HEK293 (cell line): Measurements from ENCODE around the gene MSL2.

Experiments
- CTCF ChIA-PET: fragments of 350-600 bp; formaldehyde crosslinking; extraction: SDS; loops from one replicate; lab custom pipeline; 2021; ENCODE audit warnings: antibody characterized with exemption; lab: Yijun Ruan, JAX
- POLR2A ChIA-PET: fragments of 300-600 bp; formaldehyde crosslinking; extraction: SDS; loops from one replicate; lab custom pipeline; 2020; ENCODE audit warnings: antibody characterized with exemption, inconsistent platforms; lab: Yijun Ruan, JAX
- H3K27ac ChIP-seq: fragments of 200-500 bp; sonication (Bioruptor generic); 2 replicates; pipeline ENCODE4 v1.5.1; 2014; ENCODE audit warnings: low read depth, low read length, control low read depth, inconsistent platforms; ENCODE audit errors: extremely low read depth
- H3K36me3 ChIP-seq, 2 experiments: fragments of 200-500 bp in 1 of 2; sonication (Bioruptor generic) in 1 of 2; 1 replicate in 1 of 2; 2 replicates in 1 of 2; pipeline ENCODE4 v1.5.1; 2014 to 2017; ENCODE audit warnings: inconsistent platforms in 2 of 2, low read length in 2 of 2; ENCODE audit not compliant: control insufficient read depth in 2 of 2, insufficient read depth in 1 of 2
- H3K4me1 ChIP-seq: fragments of 200-500 bp; sonication (Bioruptor generic); 2 replicates; pipeline ENCODE4 v1.5.1; 2014; ENCODE audit warnings: mild to moderate bottlenecking, low read length, inconsistent platforms; ENCODE audit not compliant: control insufficient read depth, insufficient read depth
- H3K4me3 ChIP-seq: 2 replicates; pipeline ENCODE4 v1.5.1; 2011; ENCODE audit warnings: low read depth, mild to moderate bottlenecking, control low read depth, low read length, moderate library complexity
- H3K9me3 ChIP-seq: fragments of 200-500 bp; sonication (Bioruptor generic); 2 replicates; pipeline ENCODE4 v1.5.1; 2014; ENCODE audit warnings: low read depth, low read length, inconsistent platforms; ENCODE audit not compliant: control insufficient read depth, insufficient read depth
- ATF2 ChIP-seq: fragments of 450-650 bp; formaldehyde crosslinking; IDR thresholded peaks from 2 replicates; pipeline ENCODE4 v1.5.1; 2016; ENCODE audit warnings: missing biosample characterization, missing genetic modification characterization, low read depth
- FEZF1 ChIP-seq: fragments of 450-650 bp; formaldehyde crosslinking; IDR thresholded peaks from 2 replicates; pipeline ENCODE4 v1.5.1; 2016; ENCODE audit warnings: missing biosample characterization, missing genetic modification characterization
- MEIS1 ChIP-seq: sonication (generic); formaldehyde crosslinking; IDR thresholded peaks from 2 replicates; pipeline ENCODE4 v1.8.1; 2022; ENCODE audit warnings: missing genetic modification reagents, mild to moderate bottlenecking, borderline replicate concordance
- PRDM6 ChIP-seq: fragments of 450-650 bp; formaldehyde crosslinking; IDR thresholded peaks from 2 replicates; pipeline ENCODE4 v1.5.1; 2017; ENCODE audit warnings: missing biosample characterization, missing genetic modification characterization
- REST ChIP-seq: fragments of 450-650 bp; formaldehyde crosslinking; IDR thresholded peaks from 2 replicates; pipeline ENCODE4 v1.5.1; 2016; ENCODE audit warnings: missing biosample characterization, missing genetic modification characterization
- SALL2 ChIP-seq: fragments of 450-650 bp; formaldehyde crosslinking; IDR thresholded peaks from 2 replicates; pipeline ENCODE4 v1.5.0; 2017; ENCODE audit warnings: missing biosample characterization, mild to moderate bottlenecking, missing genetic modification characterization, borderline replicate concordance
- YY2 ChIP-seq: fragments of 450-650 bp; formaldehyde crosslinking; IDR thresholded peaks from 2 replicates; pipeline ENCODE4 v1.5.1; 2016; ENCODE audit warnings: missing biosample characterization, missing genetic modification characterization
- ZNF138 ChIP-seq: fragments of 450-650 bp; formaldehyde crosslinking; IDR thresholded peaks from 2 replicates; pipeline ENCODE4 v1.5.1; 2016; ENCODE audit warnings: missing biosample characterization, missing genetic modification characterization, borderline replicate concordance
- ZNF292 ChIP-seq: fragments of 450-650 bp; formaldehyde crosslinking; IDR thresholded peaks from 2 replicates; pipeline ENCODE4 v1.5.1; 2016; ENCODE audit warnings: low read depth, missing biosample characterization, missing genetic modification characterization, borderline replicate concordance
- ZNF488 ChIP-seq: fragments of 450-650 bp; formaldehyde crosslinking; IDR thresholded peaks from 2 replicates; pipeline ENCODE4 v1.5.1; 2016; ENCODE audit warnings: missing biosample characterization, missing genetic modification characterization
- ZNF510 ChIP-seq: fragments of 450-650 bp; formaldehyde crosslinking; IDR thresholded peaks from 2 replicates; pipeline ENCODE4 v1.5.1; 2018; ENCODE audit warnings: mild to moderate bottlenecking, missing genetic modification characterization, missing biosample characterization; ENCODE audit not compliant: insufficient replicate concordance
- ZNF529 ChIP-seq: fragments of 450-650 bp; formaldehyde crosslinking; IDR thresholded peaks from 2 replicates; pipeline ENCODE4 v1.5.1; 2017; ENCODE audit warnings: missing genetic modification characterization, missing biosample characterization; ENCODE audit not compliant: insufficient replicate concordance
- ZNF623 ChIP-seq: fragments of 450-650 bp; formaldehyde crosslinking; IDR thresholded peaks from 2 replicates; pipeline ENCODE4 v1.5.1; 2016; ENCODE audit warnings: missing biosample characterization, missing genetic modification characterization
- ZNF654 ChIP-seq: fragments of 450-650 bp; formaldehyde crosslinking; IDR thresholded peaks from 2 replicates; pipeline ENCODE4 v1.5.1; 2016; ENCODE audit warnings: low read depth, missing biosample characterization, missing genetic modification characterization
- ZNF664 ChIP-seq: fragments of 450-650 bp; formaldehyde crosslinking; IDR thresholded peaks from 2 replicates; pipeline ENCODE4 v1.5.1; 2016; ENCODE audit warnings: missing biosample characterization, missing genetic modification characterization
- ZNF785 ChIP-seq: fragments of 450-650 bp; formaldehyde crosslinking; IDR thresholded peaks from 2 replicates; pipeline ENCODE4 v1.5.1; 2016; ENCODE audit warnings: missing biosample characterization, missing genetic modification characterization
- ZSCAN16 ChIP-seq: fragments of 450-650 bp; formaldehyde crosslinking; IDR thresholded peaks from 2 replicates; pipeline ENCODE4 v1.5.1; 2016; ENCODE audit warnings: missing biosample characterization, missing genetic modification characterization
- TF ChIP-seq, protein P1 (sequence below): fragments of 450-650 bp; IDR thresholded peaks from 2 replicates; pipeline ENCODE4 v1.5.1; 2018; ENCODE audit warnings: missing biosample characterization, missing genetic modification characterization

The MSL2 gene

GRCh38 chr3:136181741-136182140, 14.4 kb downstream of the MSL2 start (continued):
- TF ChIP-seq REST (tag by site-specific recombination) (peak; percentile 61; the same call in 1 of the 2 replicates), MEIS1 (CRISPR knock-in tag) (no peak), ZNF664 (peak; percentile 48; the same call in 1 of the 2 replicates), ZNF654 (peak; percentile 24; the same call in 1 of the 2 replicates), ZNF623 (tag by site-specific recombination) (peak; percentile 70), ZNF488 (no peak), ZNF529 (tag by site-specific recombination) (peak; percentile 58)
- TF ChIP-seq, protein P1, sequence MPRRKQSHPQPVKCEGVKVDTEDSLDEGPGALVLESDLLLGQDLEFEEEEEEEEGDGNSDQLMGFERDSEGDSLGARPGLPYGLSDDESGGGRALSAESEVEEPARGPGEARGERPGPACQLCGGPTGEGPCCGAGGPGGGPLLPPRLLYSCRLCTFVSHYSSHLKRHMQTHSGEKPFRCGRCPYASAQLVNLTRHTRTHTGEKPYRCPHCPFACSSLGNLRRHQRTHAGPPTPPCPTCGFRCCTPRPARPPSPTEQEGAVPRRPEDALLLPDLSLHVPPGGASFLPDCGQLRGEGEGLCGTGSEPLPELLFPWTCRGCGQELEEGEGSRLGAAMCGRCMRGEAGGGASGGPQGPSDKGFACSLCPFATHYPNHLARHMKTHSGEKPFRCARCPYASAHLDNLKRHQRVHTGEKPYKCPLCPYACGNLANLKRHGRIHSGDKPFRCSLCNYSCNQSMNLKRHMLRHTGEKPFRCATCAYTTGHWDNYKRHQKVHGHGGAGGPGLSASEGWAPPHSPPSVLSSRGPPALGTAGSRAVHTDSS (tag by site-specific recombination), result no peak

DNA sequence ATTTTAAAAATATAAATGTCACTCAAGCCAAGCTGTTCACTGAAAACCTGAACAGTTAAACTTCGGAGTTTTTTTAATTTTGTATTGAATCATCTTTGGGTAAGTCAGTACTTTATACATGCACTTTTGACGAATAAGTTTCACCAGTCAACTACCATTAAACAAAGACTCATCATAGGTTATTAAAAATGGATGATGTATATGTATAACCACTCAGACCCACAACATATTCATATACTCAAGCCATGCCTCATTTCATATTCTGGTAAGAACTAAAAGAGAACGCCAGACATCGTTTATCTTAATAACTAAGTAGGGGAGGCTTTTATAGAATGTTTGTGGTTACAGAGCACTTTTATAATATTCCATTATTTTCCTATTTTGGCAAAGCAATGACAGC, 18.3 kb downstream of the MSL2 start:
- no peaks in the 10 kb centered on the region for H3K36me3 ChIP-seq
- ChIA-PET POLR2A (interaction anchor here (0.7 kb wide), 1 partner anchor 803 kb away, joined by 7 read pairs; no protein-coding TSS in a partner anchor), CTCF (no interaction called here)
- H3K27ac ChIP-seq, result no peak overlapping the region
- H3K4me3 ChIP-seq, result no peak overlapping the region
- H3K4me1 ChIP-seq, result no peaks in the 10 kb centered on the region
- no peaks in the 10 kb centered on the region for H3K9me3 ChIP-seq
- TF ChIP-seq PRDM6 (0 out of 2 replicates have a peak, but pooled peaks have one; percentile 14), YY2 (tag by site-specific recombination) (no peak)

DNA sequence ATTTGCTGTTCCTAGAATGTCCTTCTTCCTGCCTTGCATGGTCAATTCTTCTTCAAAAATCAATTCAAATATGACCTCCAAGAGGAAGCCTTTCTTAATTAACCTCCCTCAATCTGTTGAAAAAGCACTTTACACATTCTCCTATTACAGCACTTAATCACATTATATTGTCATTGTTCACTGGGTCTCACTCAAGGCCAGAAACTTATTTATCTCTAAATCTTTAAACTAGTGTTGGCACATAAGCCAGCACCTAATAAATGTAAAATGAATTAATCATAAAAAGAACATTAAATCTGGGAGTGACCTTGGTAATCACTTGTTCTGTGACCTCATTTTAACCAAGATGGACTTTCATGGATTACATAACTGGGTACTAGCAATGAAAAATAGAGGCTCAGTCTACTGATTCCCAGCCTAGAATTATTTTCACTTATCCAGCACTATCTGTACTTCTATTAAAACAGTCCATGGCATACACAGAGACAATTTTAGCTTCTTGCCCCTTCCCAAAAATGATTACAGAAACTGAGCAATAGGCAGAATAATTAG, 22.1 kb downstream of the MSL2 start:
- TF ChIP-seq ZNF510 (no peak), ZSCAN16 (tag by site-specific recombination) (no peak), ATF2 (tag by site-specific recombination) (0 out of 2 replicates have a peak, but pooled peaks have one; percentile 7), ZNF785 (tag by site-specific recombination) (no peak), ZNF292 (tag by site-specific recombination) (no peak), ZNF138 (tag by site-specific recombination) (no peak), SALL2 (no peak), PRDM6 (peak; percentile 61; the same call in 1 of the 2 replicates), FEZF1 (tag by site-specific recombination) (0 out of 2 replicates have a peak, but pooled peaks have one; percentile 34)
- TF ChIP-seq, all 188 proteins: peak for 3
- Histone ChIP-seq H3K36me3 (no peaks in the 10 kb centered on the region), H3K9me3 (no peaks in the 10 kb centered on the region), H3K4me3 (no peak overlapping the region), H3K4me1 (no peaks in the 10 kb centered on the region; the same call in 1 of the 2 replicates), H3K27ac (no peak overlapping the region)
- ChIA-PET POLR2A (no interaction called here), CTCF (interaction anchor here (0.6 kb wide), 1 partner anchor 164 kb away, joined by 4 read pairs; no protein-coding TSS in a partner anchor)
